ENCODE results near the gene NBL1. TPM values are rescaled to one million over a fixed set of nuclear protein-coding genes. Genes with fewer than 3 reads are reported as not detected.

The NBL1 gene
- total and polyA plus RNA-seq, 10 of the 15 experiments (the other 5 are each of a cell fraction or from before 2014, with no cell fraction given), result 0.13 to 2.4 (median 0.81) TPM; not detected in 1

GRCh38 chr1:19637606-19638005 lies 6.5 kb upstream of the NBL1 start:
- Histone ChIP-seq H3K79me2 (ENCODE audit: control insufficient read depth, insufficient read depth, low read length) (no peaks in the 10 kb centered on the region), H3K4me2 (ENCODE audit: control insufficient read depth, insufficient read depth) (no peak overlapping the region), H3K27ac (ENCODE audit: control insufficient read depth, insufficient read depth) (no peak overlapping the region), H3K9me3 (replicated peaks; ENCODE audit: control insufficient read depth, insufficient read depth, low read length) (no peaks in the 10 kb centered on the region), H3K4me1 (ENCODE audit: control insufficient read depth, insufficient read depth, low read length) (no peaks in the 10 kb centered on the region), H3K4me3 (no peak overlapping the region), H3K27me3 (replicated peaks in 1 of 2; ENCODE audit: control insufficient read depth in 2 of 2, insufficient read depth in 2 of 2, low read length in 1 of 2) (no peaks in the 10 kb centered on the region; a peak in 1 of 4 replicates), H2AFZ (ENCODE audit: control insufficient read depth, low read depth, low read length) (no peak overlapping the region), H3K9ac (ENCODE audit: control insufficient read depth, insufficient read depth, low read length) (no peak overlapping the region), H3K36me3 (ENCODE audit: control insufficient read depth in 2 of 2, insufficient read depth in 2 of 2, low read length in 1 of 2) (no peaks in the 10 kb centered on the region), H4K20me1 (ENCODE audit: control insufficient read depth, insufficient read depth) (no peaks in the 10 kb centered on the region)
- DNase-seq (ENCODE audit: low read depth, low spot score) (no peak), FAIRE-seq (no peak), ATAC-seq (no peak)
- ChIA-PET SMC1A (ENCODE audit: uncharacterized antibody, unreplicated experiment) (interaction anchor here (0.9 kb wide), 1 partner anchor 237 kb away, joined by 3 read pairs; no protein-coding TSS in a partner anchor), CTCF (no interaction called here), RAD21 (ENCODE audit: unreplicated experiment) (no interaction called here), POLR2A (no interaction called here)
- no TSS peak for BruUV-seq (replicated peaks)
- 71% methylated on average over 8 of the region's 10 CpGs for WGBS (ENCODE audit: insufficient coverage, insufficient replicate concordance, low lambda C conversion rate, missing lambda C conversion rate)
- intact Hi-C loops (cut with micrococcal nuclease; ENCODE audit: unreplicated experiment) (no loop called here), in situ Hi-C loops (cut with MboI) (no loop called here)
- no peak for TF ChIP-seq BACH1 (IDR thresholded peaks at IDR 0.05; ENCODE audit: borderline replicate concordance)
- TF ChIP-seq RAD51 (IDR thresholded peaks at IDR 0.05), result no peak
- no peak for TF ChIP-seq ZBTB33 (IDR thresholded peaks at IDR 0.05)
- no peak for TF ChIP-seq SREBF2 (IDR thresholded peaks at IDR 0.05; ENCODE audit: low read length)
- no peak for TF ChIP-seq ZZZ3 (IDR thresholded peaks at IDR 0.05; ENCODE audit: control insufficient read depth, insufficient read length, low read depth)
- TF ChIP-seq ZBTB40 (IDR thresholded peaks at IDR 0.05; ENCODE audit: borderline replicate concordance), result no peak
- TF ChIP-seq IRF3 (IDR thresholded peaks at IDR 0.05), result no peak
- TF ChIP-seq ETV6 (conservative IDR thresholded peaks at IDR 0.05 in 1 of 2, IDR thresholded peaks at IDR 0.05 in 1 of 2; ENCODE audit: borderline replicate concordance in 1 of 2, low read depth in 1 of 2), result no peak
- no peak for TF ChIP-seq PBX3 (IDR thresholded peaks at IDR 0.05; ENCODE audit: insufficient replicate concordance, low read depth, low read length)
- TF ChIP-seq IRF4 (IDR thresholded peaks at IDR 0.05; ENCODE audit: low read depth, low read length), result no peak
- no peak for TF ChIP-seq TARDBP (IDR thresholded peaks at IDR 0.05; ENCODE audit: borderline replicate concordance)
- TF ChIP-seq NFYA (IDR thresholded peaks at IDR 0.05; ENCODE audit: borderline replicate concordance, low read depth, low read length), result no peak
- TF ChIP-seq TCF3 (IDR thresholded peaks at IDR 0.05; ENCODE audit: borderline replicate concordance, insufficient read depth, low read depth, low read length), result no peak
- no peak for TF ChIP-seq MLLT1 (IDR thresholded peaks at IDR 0.05)
- TF ChIP-seq JUNB (IDR thresholded peaks at IDR 0.05), result no peak
- TF ChIP-seq NBN (IDR thresholded peaks at IDR 0.05), result no peak

Data from GM12878 (cell line).